Left lobe of liver (tissue), 2 donors: ENCODE measurements around the gene COG7. TPM values are rescaled to one million over a fixed set of nuclear protein-coding genes. Genes with fewer than 3 reads are reported as not detected.
"Not testable (repeated sequence)": the region's sequence is repeated elsewhere in the genome, so short reads cannot be mapped to it uniquely, and the experiment has no call there.

Experiments used
- ATAC-seq: fragments of 200-7000 bp; cut with Tn5 transposase; one replicate; pipeline ENCODE4 v1.9.1; 2020; ENCODE audit warnings: mild to moderate bottlenecking, moderate library complexity
- DNase-seq: peaks from one replicate; pipeline ENCODE4 v3.0.0-alpha.2; 2020; ENCODE audit warnings: low spot score
- total RNA-seq: library from RNA; stranded (reverse); gene quantifications from one replicate; pipeline ENCODE4 v1.2.1, GENCODE V29; 2021
- donor health status: DM: no; HTN: no; CAD: no; lungs with moderate emphysema.
- donor health status: DM: no; HTN: yes; CAD: no.

The COG7 gene
- total RNA-seq, 1 donor from 2014 or later, result 6.8 TPM

DNA sequence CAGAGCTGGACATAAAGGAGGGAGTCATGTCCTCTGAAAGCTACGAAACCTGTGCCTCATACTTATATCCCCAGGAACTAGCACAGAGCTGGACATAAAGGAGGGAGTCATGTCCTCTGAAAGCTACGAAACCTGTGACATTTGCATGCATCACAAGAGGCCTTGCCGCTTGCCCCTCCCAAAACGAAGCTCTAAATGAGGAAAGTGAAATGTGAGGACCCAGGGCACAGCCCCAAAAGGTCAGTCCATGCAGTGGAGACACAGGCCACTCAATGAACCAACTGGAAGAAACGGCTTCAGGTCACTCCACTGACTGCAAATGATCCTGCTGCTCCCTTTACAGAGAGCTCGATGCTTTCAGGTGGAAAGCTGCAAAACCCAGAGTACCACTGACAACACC, 38.3 kb downstream of the COG7 start:
- peak; percentile 16 for DNase-seq
- ATAC-seq, result no peak

DNA sequence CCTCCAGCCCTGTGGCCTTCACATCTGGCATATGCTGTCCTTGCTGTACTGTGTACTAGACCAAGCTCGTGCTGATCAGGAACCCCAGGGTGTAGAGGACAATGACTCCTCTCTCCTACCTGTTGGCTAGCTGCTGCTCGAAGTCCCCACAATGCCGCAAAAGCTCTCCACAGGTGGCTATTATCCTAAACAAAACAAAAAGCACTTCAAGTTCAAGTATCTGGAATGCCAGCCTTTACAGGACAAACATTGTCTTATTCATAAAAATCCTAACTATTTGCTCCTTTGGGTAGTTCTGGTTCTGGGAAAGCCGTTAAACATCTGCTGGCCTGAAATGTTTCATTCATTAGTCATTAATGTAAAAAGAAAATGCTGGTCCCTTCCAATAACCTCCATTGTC, 42.8 kb downstream of the COG7 start:
- ATAC-seq, result no peak
- DNase-seq, result no peak

DNA sequence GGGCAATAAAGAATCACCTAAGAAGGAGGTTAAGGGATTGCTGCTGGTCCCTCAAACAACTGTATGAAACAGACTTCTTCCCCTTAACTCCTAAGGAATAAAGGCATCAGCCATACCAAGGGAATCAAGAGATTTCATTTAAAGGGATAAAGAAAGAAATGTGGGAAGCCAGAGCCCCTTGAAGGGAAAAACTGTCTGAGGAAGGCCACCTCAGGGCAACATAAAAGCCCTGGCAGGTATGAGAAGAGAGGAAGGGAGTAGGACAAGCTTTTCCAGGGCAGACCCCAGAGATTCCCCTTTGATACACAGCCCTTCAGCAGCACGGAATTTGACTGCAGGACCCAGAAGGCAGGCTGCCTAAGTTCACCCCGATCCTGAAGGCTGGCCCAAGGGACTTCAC, 43.5 kb downstream of the COG7 start:
- ATAC-seq (no peak), DNase-seq (no peak)

DNA sequence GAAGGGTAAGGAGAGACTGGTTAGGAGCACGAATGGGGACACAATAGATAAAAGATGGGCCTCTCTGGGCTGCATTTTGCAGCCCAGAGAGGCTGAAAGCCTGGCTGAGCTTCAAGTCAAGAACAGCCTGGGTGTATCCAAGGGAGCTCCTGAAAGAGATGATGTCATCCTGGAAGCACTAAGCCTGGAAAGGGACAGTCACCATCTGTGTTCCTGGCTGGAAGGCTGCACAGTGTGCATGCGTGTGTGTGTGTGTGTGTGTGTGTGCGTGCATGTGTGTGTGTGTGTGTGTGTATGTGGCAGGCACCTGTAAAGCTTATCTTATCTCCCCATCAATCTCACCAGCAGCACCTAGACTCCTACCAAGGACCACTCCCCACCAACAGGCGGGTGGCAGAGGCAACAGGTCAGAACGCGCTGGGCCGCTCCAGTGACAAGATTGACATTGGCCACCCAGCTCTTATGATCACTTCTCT, 44.1 kb downstream of the COG7 start:
- no peak for DNase-seq
- peak; percentile 30 for ATAC-seq

DNA sequence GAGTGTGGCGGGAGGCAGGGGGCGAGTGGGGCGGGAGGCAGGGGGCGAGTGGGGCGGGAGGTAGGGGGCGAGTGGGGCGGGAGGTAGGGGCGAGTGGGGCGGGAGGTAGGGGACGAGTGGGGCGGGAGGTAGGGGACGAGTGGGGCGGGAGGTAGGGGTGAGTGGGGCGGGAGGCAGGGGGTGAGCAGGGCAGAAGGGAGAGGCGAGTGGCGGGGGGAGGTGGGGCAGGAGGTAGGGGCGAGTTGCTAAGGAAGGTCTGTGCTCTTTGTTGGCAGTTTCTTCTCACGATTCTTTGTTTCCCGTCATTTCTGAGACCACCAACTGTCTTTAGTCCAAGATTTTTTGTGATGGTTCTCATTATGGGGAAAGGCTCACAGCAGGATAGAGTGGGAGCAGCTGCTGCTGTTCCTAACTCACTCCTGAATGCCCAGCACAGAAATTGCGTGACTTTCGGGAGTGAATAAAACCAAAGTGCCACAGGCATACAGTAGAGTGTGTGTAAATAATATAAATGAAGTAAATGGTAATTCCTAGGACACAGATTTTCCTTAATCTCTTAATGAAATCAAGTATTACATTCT, 44.7 kb downstream of the COG7 start:
- DNase-seq (no peak), ATAC-seq (no peak)

DNA sequence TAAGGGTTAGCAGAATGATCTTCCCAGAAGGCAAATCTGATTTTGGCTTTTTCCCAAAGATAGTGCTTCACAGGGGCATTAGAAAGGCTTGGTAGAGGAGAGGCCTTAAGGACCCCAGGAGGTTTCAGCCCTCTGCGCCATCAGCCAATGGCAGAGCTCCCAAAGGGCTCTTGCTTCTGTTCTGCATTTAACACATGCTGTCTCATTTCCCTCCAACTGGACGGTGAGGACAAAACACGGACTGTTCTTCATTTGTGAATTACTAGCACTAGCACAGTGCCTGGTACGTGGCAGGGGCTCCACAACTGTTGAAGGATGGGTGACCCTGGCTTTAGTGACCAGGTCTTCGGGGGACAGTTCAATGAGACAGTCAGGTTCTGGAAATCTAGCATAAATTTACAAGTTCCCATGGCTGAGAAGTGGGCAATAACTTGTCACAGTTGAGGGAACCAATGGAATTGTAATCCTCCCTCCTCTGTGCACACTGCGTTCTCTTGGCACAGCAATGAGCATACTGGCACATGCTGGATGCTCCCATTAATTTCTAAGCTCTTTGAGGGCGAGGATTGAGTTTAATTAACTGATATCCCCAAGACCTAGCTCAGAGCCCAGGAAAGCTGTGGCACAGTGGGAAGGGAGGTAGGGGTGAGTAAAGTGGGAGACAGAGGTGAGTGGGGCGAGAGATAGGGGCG, 45.4 kb downstream of the COG7 start:
- DNase-seq (no peak), ATAC-seq (no peak)

DNA sequence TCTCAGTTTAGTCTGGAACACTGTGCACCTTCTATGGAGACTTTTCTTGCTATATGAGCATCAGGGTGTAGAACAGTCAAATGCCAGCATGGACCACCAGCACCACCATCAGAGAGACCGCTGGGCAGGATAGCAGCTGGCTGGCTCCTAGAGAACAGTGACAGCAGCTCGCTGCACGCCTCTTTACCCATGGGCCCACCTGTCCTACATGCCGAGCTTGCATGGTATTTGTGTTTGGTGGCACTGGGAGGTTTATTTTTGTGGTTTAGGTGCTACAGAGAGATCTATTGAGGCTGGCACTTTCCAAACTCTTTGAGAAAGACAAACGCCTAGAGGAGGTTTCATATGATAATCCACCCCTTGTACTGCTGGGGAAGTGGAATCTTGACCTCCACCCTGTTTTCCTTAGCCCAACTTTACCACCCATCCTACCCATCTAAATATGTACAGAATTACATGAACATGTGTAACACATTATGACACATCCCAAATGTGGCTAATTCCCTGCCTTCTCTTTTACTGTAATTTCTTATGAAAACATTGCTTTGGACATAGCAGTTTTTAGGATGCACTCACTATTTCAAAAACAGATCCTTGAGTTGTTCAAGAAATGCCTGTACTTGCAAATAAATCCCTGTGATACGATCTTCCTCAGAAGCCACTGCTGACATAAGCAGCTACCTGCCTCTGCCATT, 46.3 kb downstream of the COG7 start:
- ATAC-seq (no peak), DNase-seq (no peak)

- DNase-seq, result no peak
Measured at GRCh38 chr16:23406024-23406423, 47.0 kb downstream of the COG7 start.

GRCh38 chr16:23403547-23403946, 49.4 kb downstream of the COG7 start:
- DNase-seq (no peak), ATAC-seq (no peak)

More at GRCh38 chr16:23406024-23406423, 47.0 kb downstream of the COG7 start:
- no peak for ATAC-seq

DNA sequence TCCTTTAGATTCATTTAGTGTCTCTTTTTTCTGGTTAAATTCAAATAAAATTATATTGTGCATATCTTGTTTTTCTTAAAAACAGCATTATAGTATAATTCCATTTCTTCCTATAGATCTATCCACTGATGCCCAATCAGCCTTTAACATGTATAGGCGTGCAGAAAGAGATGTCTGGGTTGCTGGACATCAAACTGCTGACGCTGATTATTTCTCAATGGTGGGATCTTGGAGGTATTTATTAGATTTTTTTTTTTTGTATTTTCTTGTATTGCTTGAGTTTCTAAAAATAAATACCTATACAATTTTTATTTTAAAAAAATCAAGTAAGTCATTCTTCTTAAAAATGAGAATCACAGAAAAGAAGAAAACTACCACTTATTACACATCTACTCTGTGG, 50.9 kb downstream of the COG7 start:
- ATAC-seq (no peak), DNase-seq (no peak)

- ATAC-seq (no peak), DNase-seq (no peak)
Measured at GRCh38 chr16:23401139-23401538, 51.9 kb downstream of the COG7 start.

DNA sequence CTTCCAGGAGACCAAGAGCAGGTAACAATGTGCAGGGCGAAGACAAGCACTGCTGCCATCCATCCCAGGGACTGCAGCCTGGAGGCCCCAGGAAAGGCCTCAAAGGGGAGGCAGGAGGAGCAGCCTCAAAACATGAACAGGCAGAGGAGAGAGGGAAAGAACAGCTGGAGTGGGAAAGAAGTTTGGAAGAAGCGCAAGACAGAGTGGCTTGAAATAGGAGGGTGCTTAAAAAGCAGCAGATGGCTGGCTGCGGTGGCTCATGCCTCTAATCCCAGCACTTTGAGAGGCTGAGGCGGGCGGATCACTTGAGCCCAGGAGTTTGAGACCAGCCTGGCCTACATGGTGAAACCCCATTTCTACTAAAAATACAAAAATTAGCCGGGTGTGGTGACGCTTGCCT, 52.5 kb downstream of the COG7 start:
- not testable (repeated sequence) for DNase-seq, ATAC-seq

DNA sequence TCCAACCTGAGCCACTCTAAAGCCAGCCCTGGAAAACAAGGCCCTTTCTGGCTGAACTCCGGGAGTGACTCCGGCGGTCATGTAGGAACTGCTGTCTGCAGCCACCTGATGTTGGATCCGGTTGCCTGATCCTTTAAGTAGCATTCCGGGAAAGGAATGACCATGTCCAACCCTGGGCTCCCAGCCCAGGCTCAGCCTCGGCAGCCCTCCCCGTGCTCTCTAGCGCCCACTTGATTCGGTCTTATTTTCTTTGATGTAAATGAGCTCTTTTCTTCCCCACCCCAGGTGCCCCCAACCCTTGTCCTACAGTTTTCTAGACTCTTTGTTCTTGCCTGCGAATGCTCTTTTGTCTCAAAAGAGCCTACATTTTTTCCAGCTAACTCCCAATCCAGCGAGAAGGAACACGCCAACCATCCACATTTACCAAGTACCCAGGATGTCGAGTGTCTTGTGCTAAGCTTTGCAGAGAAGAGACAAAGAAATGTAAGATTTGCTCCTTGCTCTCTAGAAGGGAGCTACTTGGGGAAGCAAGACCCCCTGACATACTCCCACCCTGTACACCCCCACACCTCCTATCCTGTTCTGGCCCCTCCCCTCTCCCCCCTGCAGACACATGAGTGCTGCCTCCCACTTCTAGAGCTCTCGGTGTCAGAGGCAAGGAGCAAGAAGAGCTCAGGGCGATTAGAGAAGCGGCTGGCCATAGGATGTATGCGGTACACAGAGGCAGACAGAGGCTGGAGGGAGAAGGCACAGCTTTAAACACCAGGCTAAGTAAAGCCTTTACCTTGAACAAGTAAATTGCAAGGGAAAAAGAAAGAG, 53.8 kb downstream of the COG7 start:
- DNase-seq (no peak), ATAC-seq (no peak)

- no peak for ATAC-seq
- DNase-seq, result no peak
Measured at GRCh38 chr16:23397464-23397863, 55.5 kb downstream of the COG7 start.

DNA sequence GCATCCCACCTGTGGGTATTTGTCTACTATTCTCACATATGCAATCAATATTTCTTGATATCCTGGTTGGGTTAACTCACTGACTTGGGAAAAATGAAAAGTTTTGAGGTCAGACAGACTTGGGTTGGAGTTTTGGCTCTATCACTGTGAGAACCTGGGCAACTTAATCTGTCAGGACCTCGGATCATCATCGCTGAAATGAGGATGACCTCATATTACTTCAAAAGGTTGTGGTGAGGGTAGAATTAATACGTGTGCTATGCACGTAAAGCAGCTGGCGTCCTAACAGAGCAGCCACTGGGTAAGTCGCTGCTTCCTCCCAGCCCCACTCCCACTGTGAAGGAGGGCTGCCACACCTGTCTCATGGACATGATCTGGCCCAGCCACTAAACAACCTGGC, 57.3 kb downstream of the COG7 start:
- ATAC-seq (no peak), DNase-seq (no peak)

DNA sequence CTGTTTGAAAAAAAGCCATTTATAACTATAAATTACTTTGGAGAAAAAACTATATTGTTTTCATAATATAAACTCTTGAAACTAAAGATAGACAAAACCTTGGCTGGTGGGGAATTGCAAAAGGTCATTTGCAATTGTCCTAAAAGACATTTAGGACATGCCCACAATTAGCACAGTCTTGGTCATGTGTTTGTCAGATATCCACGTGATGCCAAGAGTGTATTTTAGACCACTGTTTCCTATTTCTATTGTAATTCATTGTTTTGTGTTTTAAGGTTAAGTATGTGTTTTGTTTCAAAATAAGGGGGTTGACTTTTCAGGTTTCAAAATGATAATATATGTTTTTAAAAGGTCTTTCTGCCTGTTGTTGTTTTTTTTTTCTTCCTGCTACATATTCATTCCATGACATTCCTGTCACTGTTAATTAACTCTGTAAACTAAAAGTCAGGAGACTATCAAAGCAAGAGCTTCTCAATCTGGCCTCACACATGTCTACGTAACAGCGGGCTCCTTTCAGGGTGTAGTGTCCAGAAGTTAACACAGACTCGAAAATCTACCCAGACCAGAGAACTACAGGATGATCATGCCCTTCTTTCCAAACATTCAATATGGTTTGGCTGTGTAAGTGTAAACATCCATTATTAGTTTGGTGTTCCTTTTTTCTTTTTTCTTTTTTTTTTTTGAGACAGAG, 58.7 kb downstream of the COG7 start:
- DNase-seq, result no peak

DNA sequence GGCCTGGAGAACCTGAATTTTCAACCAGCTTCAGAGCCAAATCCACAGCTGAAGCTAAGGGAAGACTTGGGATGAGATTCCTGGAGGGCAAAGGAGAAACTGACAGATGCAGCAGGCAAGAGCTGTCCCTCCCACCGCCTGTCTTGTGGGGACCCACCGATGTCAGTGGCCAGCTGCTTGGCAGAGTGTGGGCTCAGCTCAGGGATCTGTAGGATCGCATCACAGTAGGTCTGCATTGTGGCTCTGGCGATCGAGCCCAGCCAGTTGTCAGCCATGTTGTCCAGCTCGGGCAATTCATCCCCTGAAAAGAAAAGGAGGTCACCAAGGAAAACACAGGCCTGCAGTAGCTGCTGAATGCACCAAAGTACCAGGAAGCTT, 60.8 kb downstream of the COG7 start:
- ATAC-seq (no peak), DNase-seq (no peak)

More for the DNA sequence above, 58.7 kb downstream of the COG7 start:
- ATAC-seq, result no peak

DNA sequence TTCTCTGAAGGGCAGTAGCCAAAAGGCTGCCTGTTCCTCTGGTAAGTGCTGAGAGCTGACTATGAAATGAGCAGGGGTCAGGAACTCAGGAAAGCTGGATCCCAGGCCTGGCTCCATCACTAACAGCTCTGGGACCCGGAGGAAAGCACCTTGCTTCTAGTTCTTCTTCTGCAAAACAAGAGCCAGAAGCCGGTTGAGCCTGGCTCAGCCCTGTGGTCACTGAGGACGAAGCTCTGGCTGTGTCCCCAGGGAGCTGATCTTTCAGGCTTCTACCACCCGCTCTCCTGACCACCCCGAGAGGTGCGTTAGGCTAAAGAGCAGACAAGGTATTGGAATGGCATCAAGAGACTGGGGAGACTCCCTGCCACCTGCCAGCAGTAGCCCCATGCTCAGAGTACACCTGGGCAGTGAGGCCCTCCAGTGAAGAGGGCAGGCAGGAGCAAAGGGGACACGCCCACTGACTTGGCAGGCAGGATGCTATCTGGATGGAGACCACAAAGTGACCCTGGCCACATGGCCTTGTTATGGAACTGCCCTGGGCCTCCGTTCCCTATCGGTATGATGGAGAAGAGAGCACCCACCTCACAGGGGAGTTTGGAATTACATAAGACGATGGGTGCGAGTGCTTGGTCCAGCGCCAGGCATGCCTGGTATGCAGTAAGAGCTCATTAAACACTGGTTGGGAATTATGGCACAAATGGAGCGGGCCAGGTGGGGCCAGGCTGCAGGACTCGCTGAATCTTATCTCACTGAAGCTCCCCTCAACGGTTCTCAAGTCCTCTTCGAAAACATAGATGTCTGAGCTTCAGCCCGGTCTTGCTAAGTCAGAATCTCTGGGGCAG, 61.4 kb downstream of the COG7 start:
- DNase-seq, result no peak
- ATAC-seq, result no peak

DNA sequence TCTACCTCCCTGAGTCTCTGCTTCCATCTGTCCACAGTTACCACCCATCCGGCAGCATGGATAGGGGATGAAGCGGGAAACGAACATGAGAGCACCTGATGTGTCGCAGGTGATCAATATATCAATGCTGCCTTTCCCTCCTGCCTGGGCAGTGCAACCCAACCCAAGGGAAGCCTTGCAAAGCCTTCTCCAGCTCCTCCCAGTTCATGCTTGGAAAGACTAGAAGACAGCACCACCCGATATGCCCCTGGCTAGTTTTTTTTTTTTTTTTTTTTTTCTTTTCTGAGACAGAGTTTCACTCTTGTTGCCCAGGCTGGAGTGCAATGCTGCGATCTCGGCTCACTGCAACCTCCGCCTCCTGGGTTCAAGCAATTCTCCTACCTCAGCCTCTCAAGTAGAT, 63.1 kb downstream of the COG7 start:
- ATAC-seq, DNase-seq: not testable (repeated sequence)

DNA sequence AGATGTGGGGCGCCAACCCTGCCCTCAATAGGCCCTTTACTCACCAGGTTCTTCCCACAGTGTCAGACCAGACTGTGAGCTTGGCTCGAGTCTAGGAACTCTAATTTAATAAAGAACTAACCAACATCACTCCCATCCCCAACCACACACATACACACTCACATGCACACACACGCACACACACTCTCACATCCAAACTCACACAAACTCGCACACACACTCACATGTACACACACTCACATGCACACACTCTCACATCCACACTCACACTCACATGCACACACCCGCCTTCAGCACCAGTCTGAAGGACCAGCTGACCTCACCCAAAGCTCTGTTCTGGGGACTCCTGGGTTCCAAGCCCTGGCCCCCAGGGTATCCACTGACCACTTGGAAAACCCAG, 63.8 kb downstream of the COG7 start:
- ATAC-seq (no peak), DNase-seq (no peak)
